HG03135 (cell line): ENCODE data around the gene EPRS1.
"Not testable (repeated sequence)": the region's sequence is repeated elsewhere in the genome, so short reads cannot be mapped to it uniquely, and the experiment has no call there.

Experiments
- ATAC-seq: cut with Tn5 transposase; IDR thresholded peaks from one replicate; pipeline ENCODE4 v1.9.1; 2021; ENCODE audit warnings: mild to moderate bottlenecking, moderate library complexity; ENCODE audit not compliant: unreplicated experiment

The EPRS1 gene

DNA sequence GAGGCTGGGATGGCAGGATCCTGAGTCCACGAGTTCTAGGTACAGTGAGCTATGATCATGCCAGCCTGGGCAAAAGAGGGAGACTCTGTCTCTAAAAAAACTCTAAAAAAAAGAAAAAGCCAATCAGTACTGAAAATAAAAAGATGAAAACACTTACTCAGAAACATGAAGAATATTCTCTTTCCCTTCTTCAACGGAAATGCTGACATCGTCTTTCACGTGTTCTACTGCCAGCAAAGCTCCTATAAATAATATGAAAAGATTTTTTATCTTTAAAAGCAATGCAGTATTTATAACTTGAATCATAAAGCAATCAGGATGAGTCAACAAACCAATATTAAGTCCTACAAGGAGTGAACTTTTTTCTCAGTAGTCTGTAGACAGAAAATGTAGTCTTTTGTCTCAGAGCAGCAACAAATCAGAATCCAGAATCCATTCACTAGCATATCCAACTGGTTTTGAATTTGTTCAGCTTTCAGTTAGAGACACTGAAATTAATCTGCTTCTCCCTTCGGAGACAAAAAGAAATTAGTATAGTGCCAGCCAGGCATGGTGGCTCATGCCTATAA lies 6.2 kb downstream of the EPRS1 start:
- ATAC-seq, result no peak

DNA sequence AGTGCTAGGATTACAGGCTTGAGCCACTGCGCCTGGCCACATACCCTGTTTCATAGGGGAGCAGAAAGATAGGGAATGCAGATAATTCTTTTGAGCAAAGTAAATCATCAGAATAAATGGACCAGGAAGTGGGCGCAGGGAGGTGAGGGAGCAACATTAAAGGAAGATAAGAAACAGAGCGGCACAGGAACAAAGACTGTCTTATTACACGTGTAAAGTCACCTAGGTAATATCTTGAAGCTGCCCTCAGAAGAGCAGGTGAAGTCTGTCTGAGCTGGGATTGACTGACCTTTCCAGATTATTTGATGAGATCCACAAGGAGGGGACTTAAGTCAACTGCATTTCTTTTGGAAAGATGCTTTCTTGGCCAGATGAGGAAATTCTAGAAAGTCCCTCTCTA lies 7.7 kb downstream of the EPRS1 start:
- no peak for ATAC-seq

DNA sequence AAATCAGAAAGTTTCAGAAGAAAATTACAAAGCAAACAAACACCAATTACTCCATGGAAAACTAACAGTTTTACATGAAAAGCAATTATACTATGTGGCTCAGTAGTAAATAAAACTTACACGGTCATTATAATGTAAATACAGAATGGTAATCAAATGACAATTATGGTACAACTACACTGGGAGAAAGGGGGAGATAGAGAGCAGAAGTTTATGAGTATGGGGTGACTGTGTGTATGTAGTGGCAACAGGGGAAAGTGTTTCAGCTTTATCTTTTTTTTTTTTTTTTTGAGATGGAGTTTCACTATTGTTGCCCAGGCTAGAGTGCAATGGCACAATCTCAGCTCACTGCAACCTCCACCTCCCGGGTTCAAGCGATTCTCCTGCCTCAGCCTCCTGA lies 8.5 kb downstream of the EPRS1 start:
- not testable (repeated sequence) for ATAC-seq

DNA sequence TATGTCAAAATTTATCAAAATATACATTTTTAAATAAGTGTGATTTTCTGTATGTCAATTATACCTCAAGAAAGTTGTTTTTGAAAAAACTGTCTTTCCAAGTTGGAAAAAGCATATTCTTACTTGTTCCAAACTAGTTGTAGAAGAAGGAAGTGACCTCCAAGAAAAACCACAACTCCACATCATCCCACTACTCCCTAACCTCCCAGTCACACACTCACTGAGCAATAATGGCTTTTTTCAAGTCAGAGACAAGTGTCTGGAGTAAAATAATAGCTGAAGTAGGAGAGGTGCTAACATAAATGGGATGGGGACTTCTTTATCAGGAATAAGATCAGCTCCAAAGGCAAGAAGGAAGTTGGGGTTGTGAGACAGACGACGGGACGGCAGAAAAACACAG lies 13.4 kb downstream of the EPRS1 start:
- ATAC-seq, result no peak

DNA sequence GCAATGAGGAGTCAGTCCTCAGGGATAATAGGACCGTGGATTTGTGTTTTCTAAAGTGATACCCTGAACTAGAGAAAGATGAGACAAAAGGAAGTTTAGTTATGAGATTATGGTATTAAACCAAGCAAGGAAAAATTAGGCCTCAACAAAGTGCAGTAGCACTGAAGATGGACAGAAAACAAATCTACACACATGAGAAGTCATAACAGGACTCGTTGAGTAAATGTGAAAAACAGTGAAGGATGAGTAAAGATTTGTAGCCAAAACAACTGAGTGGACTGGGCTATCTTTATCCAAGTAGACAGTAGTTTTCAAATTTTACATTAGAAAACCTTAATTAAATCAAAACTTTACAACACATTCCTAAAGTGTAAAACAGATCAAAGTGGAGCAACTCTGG lies 15.0 kb downstream of the EPRS1 start:
- no peak for ATAC-seq

DNA sequence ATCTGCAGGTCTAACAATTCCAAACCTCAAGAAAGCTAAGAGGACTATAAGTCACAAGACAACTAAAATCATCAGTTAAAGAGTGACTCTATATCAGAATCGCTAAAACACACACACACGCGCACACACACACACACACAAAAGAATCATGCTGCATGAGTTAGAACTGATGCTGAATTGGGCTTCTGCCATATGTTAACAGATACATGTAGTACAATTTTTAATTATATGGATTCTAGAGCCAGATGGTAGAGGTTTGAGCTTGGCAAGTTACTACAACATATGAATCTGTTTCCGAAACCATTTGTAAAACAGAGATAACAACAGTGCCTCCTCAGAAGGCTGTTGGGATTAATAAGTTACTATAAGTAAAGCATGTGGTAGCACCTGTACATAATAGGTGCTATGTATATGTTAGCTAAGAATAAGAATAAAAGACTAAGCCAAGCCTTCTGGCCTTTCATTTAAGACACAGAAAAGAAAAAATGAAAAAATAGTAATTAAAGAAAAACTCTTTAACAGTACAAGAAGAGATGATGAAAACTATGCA lies 17.9 kb downstream of the EPRS1 start:
- no peak for ATAC-seq

DNA sequence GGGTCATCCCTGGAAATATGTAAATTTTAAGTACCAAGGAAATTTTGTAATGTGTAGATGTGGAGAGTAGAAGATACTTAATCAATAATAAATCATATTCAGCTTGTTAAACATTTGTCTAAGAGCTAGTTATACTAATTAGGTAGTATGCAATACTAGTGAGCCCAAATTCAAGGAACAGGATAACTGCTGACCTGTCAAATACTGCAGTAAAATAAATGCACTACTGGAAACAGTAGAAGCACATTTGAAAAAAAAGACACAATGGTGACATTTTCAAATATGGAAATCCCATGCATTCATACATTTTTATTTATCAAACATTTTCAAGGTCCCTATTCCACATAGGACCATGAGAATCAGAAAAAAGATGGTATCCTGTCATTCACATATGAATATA lies 27.2 kb downstream of the EPRS1 start:
- no peak for ATAC-seq

DNA sequence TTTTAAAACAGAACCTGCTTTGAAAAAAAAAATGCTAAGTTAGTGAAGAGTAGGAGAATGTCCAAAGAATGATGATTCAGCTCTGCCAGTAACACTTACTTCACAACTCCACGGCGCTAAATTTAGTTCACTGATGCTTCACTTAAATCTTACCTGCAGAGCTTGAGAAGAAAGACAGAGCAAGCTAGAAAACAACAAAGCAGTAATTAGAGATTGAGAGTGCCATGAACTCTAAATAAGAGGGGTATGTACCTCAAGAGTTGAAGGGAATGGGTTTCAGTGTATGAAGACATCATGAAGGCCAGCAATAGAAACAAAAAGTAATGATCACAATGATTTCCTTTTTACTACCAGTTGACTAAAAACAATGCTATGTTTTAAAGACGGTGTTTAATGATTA lies 32.8 kb downstream of the EPRS1 start:
- peak; percentile 79 for ATAC-seq

DNA sequence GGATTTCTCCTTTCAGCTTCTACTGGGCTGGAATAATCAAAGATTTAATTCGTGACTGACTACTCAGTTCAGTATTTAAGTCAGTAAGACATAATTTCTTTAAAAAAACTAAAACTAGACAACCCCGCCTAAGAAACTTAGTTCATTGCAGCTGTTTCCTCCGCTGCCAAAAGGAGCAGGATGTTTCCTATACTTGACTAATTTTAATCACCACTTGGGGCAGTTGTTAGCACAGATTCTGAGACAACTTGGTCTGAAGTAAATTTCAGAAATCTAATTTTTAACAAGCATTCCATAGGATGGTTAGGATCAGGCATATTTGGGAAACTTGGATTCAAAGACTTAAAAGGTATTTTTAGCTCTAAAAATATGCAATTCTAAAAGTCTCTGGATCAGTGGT lies 34.0 kb downstream of the EPRS1 start:
- ATAC-seq, result no peak

DNA sequence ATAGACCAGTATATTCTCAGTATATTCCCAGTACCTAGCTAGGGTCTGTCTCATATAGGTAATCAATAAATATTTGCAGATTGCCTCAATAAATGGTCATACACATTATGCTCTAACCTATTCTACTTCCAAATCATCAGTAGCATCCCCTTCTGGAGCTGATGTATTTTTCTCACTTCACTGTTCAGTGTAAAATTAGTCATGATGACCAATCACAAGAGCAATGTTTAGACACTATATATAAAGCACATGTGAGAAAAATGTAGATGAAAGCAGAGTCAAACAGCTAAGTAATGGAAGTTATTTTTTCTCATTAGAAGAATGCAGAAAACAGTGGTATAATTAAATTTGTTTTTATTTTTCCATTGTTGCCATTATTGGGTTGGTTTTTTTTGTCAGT lies 34.7 kb downstream of the EPRS1 start:
- no peak for ATAC-seq

DNA sequence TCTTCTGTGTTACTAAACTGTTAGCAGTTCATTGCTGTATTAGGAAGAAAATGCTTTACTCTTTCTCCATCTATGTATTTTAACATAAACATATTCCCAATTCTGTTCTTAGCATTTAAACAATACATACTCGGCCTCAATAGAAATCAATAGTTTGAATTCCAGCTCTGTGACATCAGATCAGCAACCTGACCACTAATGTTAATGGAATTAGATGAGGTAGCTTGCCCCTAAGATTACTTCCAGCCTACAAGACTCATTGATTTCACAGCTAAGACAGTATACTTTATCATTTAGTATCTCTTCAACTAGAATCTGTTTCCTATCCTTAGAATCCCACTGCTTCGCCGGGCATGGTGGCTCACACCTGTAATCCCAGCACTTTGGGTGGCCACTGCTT lies 38.9 kb downstream of the EPRS1 start:
- no peak for ATAC-seq

DNA sequence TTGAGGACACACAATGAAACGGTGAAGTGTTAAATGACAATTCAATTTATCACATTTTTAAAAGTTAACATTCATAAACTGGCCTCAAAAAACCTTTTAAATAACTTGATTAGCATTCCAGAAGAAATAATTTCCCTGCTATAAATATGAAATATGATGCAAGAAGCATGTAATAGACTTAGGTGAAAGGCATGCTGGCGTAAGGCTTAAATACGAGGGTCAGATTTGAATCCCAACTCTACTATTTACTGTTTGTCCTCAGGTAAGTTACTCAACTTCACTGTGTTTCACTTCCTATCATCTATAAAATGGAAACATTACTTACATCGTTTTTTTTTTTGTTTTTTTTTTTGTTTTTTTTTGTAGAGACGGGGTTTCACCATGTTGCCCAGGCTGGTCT lies 40.8 kb downstream of the EPRS1 start:
- ATAC-seq, result no peak

DNA sequence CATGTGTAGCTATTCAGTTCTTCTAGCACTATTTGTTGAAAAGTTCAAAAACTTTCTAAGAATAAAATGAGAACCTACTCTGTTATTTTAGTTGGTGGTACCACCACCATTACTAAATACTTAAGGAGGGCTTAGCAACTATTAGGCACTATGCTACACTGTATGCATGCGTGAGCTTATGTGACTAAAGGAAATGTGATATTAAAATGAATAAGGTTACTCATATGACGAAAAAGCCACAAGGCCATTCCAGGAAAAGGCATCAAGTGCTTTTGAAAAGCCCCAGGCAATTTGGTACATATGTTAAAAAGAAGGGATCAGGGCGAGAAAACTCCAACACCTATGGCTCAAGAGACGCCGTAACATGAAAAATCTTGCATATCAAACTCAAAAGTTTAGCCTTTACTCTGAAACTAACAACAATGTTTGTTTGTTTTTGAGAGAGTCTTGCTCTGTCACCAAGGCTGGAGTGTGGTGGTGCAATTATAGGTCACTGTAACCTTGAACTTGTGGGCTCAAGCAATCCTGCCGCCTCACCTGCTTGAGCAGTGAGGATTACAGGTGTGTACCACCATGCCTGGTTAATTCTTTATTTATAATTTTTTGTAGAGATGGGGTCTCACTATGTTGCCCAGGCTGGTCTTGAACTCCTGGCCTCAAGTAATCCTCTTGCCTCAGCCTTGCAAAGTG lies 42.5 kb downstream of the EPRS1 start:
- ATAC-seq, result no peak

DNA sequence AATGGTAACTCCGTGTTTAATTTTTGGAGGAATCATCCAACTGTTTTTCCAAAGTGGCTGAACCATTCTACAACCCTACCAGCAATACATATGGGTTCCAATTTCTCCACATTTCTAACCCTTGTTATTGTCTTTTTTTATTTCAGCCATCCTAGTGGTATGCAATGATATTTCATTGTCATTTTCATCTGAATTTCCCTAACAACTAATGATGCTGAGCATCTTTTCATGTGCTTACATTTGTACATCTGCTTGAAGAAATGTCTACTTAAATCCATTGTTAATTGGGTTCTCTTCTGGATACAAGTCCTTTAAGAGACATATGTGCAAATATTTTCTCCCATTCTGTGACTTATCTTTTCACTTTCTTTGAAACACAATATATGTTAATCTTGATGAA lies 43.3 kb downstream of the EPRS1 start:
- no peak for ATAC-seq

DNA sequence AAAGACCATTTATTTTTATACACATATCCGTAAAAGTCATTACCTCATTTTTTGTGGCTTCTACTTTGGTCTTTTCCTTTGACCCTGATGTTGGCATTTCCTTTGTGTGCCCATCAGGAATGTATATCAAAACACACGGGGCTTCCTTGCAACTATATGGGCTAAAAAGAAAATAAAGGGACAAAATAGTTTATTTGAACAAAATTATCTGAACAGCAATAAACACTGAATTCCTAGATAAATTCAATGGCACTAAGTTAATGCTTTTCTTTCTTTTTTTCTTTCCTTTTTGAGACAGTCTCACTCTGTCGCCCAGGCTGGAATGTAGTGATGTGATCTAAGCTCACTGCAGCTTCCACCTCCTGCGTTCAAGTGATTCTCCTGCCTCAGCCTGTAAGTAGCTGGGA lies 45.2 kb downstream of the EPRS1 start:
- ATAC-seq, result no peak

DNA sequence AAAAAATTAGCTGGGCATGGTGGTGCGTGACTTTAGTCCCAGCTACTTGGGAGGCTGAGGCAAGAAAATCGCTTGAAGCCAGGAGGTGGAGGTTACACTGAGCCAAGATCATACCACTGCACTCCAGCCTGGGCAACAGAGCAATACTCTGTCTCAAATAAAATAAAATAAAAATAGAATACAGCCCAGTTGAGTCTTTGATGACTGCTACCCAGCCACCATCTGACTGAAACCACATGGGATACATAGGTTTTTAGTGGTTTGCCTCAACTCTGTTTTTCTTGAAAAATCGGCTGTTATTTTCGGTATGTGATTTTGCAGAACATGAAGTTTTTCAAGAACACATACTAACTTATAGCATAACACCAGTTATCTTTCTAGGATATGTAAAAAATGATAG lies 46.5 kb downstream of the EPRS1 start:
- no peak for ATAC-seq
